GM12874 (cell line): ENCODE measurements around the gene PSMB10.

Source experiments
- TF ChIP-seq, protein P1 (sequence below): IDR thresholded peaks from 2 replicates; pipeline ENCODE4 v1.5.1; 2011; ENCODE audit warnings: low read depth, mild to moderate bottlenecking, control low read depth, low read length, moderate library complexity; ENCODE audit not compliant: insufficient read depth

Gene PSMB10

DNA sequence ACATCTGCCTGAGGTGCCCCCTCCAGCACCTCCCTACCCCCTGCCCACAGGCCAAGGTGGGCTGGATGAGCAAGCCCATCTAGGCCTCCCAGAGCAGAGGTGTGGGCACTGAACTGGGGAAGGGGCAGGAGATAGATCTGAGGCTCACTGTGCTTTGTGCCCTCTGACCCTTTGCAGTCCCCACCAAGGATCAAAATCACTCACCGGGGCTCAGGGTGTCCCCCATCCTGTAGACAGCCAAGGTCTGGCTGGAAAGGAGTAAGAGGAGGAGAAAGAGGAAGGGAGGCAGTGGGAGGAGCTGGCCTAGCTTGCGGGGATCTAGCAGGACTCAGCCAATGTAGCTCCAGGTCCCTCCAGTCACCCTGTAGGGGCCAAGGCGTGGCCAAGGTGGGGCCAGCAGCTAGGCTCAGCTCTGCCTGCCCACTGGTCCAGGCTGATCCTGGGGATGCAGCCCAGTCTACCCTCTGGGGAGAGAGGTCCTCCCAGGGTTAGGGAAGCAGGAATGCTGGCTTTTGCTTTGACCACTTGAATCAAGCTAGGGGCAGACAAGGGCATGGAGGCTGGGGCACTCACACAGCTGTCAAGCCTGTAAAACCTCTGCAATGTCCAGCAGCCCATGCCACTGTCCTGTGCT, 30.0 kb upstream of the PSMB10 start:
- TF ChIP-seq, protein P1, sequence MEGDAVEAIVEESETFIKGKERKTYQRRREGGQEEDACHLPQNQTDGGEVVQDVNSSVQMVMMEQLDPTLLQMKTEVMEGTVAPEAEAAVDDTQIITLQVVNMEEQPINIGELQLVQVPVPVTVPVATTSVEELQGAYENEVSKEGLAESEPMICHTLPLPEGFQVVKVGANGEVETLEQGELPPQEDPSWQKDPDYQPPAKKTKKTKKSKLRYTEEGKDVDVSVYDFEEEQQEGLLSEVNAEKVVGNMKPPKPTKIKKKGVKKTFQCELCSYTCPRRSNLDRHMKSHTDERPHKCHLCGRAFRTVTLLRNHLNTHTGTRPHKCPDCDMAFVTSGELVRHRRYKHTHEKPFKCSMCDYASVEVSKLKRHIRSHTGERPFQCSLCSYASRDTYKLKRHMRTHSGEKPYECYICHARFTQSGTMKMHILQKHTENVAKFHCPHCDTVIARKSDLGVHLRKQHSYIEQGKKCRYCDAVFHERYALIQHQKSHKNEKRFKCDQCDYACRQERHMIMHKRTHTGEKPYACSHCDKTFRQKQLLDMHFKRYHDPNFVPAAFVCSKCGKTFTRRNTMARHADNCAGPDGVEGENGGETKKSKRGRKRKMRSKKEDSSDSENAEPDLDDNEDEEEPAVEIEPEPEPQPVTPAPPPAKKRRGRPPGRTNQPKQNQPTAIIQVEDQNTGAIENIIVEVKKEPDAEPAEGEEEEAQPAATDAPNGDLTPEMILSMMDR = no peak

DNA sequence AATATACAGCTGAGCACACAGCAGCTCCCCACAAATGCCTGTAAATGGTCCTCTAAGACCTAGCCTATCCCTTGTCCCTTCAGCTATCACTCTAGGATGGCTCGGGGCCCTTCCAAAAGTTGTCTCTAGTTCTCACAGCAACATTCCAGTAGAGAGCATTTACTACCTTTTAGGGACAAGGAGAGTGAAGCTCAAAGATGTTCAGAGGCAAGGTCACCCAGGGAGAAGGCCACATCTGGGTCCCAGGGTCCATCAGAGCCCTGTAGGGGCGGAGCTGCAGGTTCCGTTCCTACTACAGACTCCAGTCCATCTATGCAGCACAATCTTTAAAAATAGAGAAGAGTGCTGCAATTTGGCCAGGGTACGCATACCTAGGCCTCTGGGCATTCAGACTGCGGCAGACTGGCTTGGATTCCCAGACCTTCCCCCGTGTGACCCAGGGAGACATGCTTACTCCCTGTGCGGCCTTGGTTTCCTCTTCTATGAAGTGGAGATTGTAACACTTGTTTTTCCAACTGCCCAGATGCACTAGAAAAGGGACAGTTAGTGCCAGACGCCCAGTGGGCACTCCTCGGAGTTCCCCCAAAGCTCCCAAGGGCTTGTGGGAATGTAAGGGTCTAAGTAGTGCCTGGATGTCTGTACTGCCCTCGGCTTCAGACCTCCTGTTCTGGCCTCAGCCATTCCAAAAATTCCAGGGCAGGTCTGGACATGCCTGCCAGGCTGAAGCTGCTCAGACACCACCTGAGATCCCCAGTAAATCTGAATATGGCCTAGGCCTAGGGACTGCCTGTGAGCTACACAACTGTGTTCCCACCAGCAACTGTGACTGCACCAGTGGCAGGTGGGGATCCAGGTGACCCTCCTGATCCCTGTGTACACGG, 29.3 kb upstream of the PSMB10 start:
- TF ChIP-seq, protein P1 = no peak

DNA sequence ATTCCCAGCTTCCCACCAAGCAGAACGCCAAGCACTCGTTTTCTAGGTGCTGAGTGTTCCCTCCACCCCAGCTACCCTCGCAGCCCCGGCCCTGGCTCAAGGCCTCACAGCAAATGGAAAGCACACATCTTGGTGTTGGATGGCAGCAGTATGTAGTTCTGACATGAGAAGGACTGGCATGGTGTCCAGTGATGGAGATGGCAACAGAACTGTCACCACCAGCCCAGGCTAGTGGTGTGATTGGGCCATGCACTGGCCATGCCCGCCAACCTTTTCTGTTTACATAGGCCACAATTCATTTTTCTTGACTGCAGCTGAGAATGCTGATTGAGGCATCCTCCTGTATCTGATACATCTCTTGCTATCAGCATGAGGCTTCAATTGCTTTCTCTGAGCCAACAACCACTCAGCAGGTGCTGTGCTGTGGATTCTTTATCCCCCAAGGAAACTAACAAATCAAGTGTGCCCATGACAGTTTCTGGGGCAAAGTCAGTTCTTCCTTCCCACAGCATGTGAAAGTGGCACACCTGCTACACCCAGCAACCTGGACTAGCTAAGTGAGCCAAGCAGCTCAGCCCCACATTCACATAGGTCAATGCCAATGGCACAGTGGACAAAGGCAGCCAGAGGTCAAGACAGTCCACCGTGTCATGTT, 28.0 kb upstream of the PSMB10 start:
- TF ChIP-seq, protein P1 = no peak

DNA sequence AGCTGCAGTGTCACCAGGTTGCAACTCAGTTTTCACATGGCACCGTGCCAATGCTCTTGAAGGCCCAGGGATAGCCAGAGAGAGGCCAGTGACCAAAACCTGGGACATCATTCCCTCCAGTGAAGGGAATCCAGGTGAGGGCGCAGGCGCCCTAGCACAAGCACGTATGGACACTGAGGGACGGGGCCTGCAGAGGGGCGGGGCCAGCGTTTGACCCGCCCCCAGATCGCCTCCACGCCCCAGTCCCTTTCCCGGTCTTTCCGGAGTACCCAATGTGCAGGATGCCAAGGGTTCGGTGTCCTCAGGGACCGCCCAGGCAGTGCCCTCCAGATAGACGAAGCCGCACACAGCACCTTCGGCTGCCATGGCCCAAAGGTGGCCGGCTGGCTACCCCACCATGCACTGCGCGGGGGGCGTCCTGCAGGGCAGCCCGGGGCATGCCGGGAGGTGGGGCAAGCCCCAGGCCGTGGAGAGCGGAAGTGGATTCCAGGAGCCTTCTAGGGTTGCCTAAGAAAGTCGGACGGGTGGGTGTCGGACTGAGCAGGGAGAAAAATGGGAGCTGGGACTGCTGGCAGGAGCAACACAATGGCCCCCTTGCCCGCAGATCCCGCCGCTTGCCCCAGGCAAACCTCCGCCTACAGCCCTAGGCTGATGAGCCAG, 27.1 kb upstream of the PSMB10 start:
- TF ChIP-seq, protein P1 = no peak

DNA sequence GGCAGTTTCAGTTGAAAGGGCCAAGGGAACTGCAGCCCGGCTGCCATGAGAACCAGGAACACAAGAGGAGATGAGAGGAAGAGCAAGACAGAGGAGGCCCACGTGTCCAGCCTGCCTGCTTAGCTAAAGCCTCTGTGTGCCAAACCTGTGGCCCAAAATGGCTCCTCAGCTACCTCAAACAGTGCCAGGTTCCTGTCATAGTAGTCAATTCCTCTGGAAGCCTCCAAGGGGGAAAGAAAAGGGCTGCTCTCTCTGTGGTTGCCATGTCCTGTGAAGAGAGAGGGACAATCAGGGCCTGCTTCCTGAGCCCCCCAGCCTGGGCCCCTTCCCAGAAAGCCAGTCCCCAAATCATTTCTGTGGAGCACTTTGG, 26.6 kb upstream of the PSMB10 start:
- TF ChIP-seq, protein P1 = no peak

DNA sequence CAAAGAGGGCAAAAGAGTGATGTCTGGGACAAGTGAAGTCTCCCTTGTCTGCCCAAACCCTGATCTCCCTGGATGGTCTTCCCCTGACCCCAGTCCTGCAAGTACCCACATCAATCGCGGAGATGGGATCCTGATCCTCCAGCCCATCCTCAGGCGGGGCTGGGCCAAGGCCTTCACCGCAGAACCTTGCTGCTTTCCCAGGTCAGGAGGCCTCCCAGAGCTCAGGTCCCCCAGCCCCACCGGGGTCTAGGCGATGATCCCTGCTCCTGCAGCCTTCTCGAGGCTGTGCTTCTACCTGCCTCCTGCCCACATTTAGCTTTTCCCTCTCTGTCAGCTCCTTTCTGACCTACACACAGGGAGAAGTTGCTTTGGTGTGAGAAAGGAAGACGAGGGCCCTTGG, 25.5 kb upstream of the PSMB10 start:
- TF ChIP-seq, protein P1 = no peak

DNA sequence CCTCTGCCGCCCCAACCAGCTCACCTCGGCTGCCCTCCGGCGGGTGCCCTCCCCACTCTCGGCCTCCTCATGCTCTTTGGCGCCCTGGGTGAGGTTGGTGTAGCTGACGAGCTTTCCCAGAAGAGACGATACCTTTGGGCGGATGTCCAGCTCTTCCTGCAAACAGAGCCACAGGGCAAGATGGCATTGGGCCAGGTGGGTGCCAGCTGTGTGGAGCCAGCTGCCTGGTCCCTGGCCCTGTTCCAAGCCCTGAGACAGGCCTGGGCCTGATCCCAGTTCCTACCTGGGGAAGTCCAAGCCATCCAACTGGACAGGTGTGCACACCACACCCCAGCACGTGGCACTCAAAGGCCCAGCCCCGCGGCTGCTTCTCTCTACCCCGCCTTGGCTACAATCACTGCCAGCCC, 24.9 kb upstream of the PSMB10 start:
- TF ChIP-seq, protein P1 = no peak
